ENCODE measurements around the gene IQGAP2. TPM values are rescaled to one million over a fixed set of nuclear protein-coding genes. Genes with fewer than 3 reads are reported as not detected.

Gene IQGAP2
- polyA plus RNA-seq, 1 donor (not counting 4 experiments of a cell fraction or from before 2014, with no cell fraction given) = 0.14 TPM

DNA sequence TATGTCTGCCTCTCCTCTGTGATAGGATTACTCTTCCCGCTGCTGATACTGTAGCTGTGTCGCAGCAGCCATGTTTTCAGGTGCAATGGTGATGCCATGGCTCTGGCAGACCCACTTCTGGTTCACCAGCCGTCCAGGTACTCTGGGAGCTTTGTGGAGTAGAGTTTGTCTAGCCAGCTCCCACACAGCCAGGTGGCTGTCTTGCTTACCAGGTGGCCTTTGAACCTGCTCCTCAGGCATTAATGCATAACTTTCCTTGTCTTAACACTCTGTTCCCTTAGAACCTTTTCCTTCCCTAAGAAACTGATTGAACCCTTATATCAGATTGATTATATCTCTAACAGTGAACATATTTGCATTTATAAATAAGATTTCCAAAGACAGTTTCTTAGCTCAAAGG, 177.9 kb downstream of the IQGAP2 start:
- H3K4me3 ChIP-seq (ENCODE audit: control insufficient read depth in 2 of 3, extremely low read depth in 1 of 3, insufficient read depth in 2 of 3, low read depth in 1 of 3, low read length in 3 of 3) = no peak overlapping the region
- no peaks in the 10 kb centered on the region for H3K9me1 ChIP-seq (ENCODE audit: control insufficient read depth, extremely low read depth, insufficient read depth, low read length)
- H2AFZ ChIP-seq (ENCODE audit: control insufficient read depth, low read length) = no peak overlapping the region
- no peaks in the 10 kb centered on the region for H4K20me1 ChIP-seq (ENCODE audit: control insufficient read depth, extremely low read depth, insufficient read depth, low read length)
- FAIRE-seq (no peak), DNase-seq (ENCODE audit: low read depth, low spot score) (no peak)
- H3K27ac ChIP-seq (ENCODE audit: control insufficient read depth, insufficient read depth, low read length) = no peak overlapping the region
- TF ChIP-seq, protein P1, sequence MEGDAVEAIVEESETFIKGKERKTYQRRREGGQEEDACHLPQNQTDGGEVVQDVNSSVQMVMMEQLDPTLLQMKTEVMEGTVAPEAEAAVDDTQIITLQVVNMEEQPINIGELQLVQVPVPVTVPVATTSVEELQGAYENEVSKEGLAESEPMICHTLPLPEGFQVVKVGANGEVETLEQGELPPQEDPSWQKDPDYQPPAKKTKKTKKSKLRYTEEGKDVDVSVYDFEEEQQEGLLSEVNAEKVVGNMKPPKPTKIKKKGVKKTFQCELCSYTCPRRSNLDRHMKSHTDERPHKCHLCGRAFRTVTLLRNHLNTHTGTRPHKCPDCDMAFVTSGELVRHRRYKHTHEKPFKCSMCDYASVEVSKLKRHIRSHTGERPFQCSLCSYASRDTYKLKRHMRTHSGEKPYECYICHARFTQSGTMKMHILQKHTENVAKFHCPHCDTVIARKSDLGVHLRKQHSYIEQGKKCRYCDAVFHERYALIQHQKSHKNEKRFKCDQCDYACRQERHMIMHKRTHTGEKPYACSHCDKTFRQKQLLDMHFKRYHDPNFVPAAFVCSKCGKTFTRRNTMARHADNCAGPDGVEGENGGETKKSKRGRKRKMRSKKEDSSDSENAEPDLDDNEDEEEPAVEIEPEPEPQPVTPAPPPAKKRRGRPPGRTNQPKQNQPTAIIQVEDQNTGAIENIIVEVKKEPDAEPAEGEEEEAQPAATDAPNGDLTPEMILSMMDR (optimal IDR thresholded peaks at IDR 0.05 in 1 of 3, IDR thresholded peaks at IDR 0.05 in 1 of 3, conservative IDR thresholded peaks at IDR 0.05 in 1 of 3; ENCODE audit: extremely low read depth in 1 of 3, insufficient read depth in 2 of 3, low read length in 3 of 3) = no peak
- TF ChIP-seq EZH2 (IDR thresholded peaks at IDR 0.05; ENCODE audit: low read length) = no peak
- no peaks in the 10 kb centered on the region for H3K4me1 ChIP-seq (ENCODE audit: control insufficient read depth, extremely low read depth, insufficient read depth, low read length)
- no peak overlapping the region for H3K9ac ChIP-seq (ENCODE audit: control insufficient read depth, extremely low read depth, insufficient read depth, low read length)
- H3K4me2 ChIP-seq (ENCODE audit: control insufficient read depth, extremely low read depth, insufficient read depth, low read depth, low read length) = no peak overlapping the region
- H3K9me3 ChIP-seq (ENCODE audit: control insufficient read depth, low read depth, low read length) = no peaks in the 10 kb centered on the region
- no peaks in the 10 kb centered on the region for H3K79me2 ChIP-seq (ENCODE audit: control insufficient read depth, insufficient read depth, low read length)
- dilution Hi-C loops (cut with MboI; ENCODE audit: extremely low pct_ligation_motif_present, low sequenced_read_pairs) = no loop called here
- no peaks in the 10 kb centered on the region for H3K27me3 ChIP-seq (ENCODE audit: control insufficient read depth, extremely low read depth, insufficient read depth, low read length)
- no peaks in the 10 kb centered on the region for H3K36me3 ChIP-seq (ENCODE audit: control insufficient read depth in 2 of 2, extremely low read depth in 1 of 2, insufficient read depth in 2 of 2, low read length in 2 of 2)

DNA sequence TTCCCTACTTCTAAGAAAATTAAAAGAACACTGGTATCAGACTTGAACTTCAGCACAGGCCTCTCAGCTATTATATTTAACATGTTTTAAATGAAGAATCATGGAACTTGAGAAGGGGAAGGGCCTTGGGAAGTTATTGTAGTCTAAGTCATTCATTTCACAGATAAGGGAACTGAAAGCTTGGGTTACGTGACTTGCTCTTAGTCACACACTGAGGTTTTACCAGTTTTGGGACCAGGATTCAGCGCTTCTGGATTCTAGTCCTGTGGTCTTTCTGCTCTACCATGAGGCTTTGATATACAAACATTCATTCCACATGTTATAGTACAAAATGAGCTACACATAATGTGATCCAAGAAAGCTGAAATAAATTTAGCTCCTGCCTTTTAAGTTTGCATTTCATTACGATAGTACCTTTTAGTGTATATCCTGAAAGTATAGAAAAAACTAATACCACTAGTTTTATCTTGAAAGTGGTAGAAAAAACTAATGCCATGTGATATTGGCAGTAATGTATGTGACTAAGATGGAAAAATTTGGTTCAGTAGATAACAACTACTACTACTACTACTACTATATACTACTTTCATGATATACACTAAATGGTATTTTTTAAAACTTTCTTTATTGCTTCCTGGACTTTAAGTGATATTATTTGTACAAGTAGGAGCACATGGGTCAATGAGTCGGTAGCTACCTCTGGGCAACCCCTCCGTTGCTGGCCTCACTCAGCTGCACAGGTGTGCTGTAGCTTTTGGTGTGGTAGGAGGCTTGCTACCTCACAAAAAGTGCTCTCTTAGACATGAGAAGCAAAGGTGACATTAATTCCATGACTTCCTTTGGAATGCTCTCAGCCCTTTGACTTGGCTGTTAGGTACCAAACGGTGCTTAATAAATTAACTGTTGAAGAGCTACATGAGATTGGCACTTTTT, 179.4 kb downstream of the IQGAP2 start:
- Histone ChIP-seq H3K4me3 (ENCODE audit: control insufficient read depth in 2 of 3, extremely low read depth in 1 of 3, insufficient read depth in 2 of 3, low read depth in 1 of 3, low read length in 3 of 3) (no peak overlapping the region), H4K20me1 (ENCODE audit: control insufficient read depth, extremely low read depth, insufficient read depth, low read length) (no peaks in the 10 kb centered on the region), H3K4me1 (ENCODE audit: control insufficient read depth, extremely low read depth, insufficient read depth, low read length) (no peaks in the 10 kb centered on the region), H3K9me3 (ENCODE audit: control insufficient read depth, low read depth, low read length) (no peaks in the 10 kb centered on the region), H3K9ac (ENCODE audit: control insufficient read depth, extremely low read depth, insufficient read depth, low read length) (no peak overlapping the region), H3K9me1 (ENCODE audit: control insufficient read depth, extremely low read depth, insufficient read depth, low read length) (no peaks in the 10 kb centered on the region), H3K4me2 (ENCODE audit: control insufficient read depth, extremely low read depth, insufficient read depth, low read depth, low read length) (no peak overlapping the region), H3K79me2 (ENCODE audit: control insufficient read depth, insufficient read depth, low read length) (no peaks in the 10 kb centered on the region), H2AFZ (ENCODE audit: control insufficient read depth, low read length) (no peak overlapping the region), H3K27me3 (ENCODE audit: control insufficient read depth, extremely low read depth, insufficient read depth, low read length) (no peaks in the 10 kb centered on the region), H3K27ac (ENCODE audit: control insufficient read depth, insufficient read depth, low read length) (no peak overlapping the region), H3K36me3 (ENCODE audit: control insufficient read depth in 2 of 2, extremely low read depth in 1 of 2, insufficient read depth in 2 of 2, low read length in 2 of 2) (no peaks in the 10 kb centered on the region)
- TF ChIP-seq, protein P1 (optimal IDR thresholded peaks at IDR 0.05 in 1 of 3, IDR thresholded peaks at IDR 0.05 in 1 of 3, conservative IDR thresholded peaks at IDR 0.05 in 1 of 3; ENCODE audit: extremely low read depth in 1 of 3, insufficient read depth in 2 of 3, low read length in 3 of 3) = no peak
- dilution Hi-C loops (cut with MboI; ENCODE audit: extremely low pct_ligation_motif_present, low sequenced_read_pairs) = no loop called here
- DNase-seq (ENCODE audit: low read depth, low spot score) = no peak
- no peak for FAIRE-seq

Measured in keratinocyte (primary cell).